GM18907 (cell line): ENCODE measurements around the gene UQCC5.
A peak's percentile ranks its signal among the peaks of the same experiment; 100 is the strongest.

Source experiments
- ATAC-seq: cut with Tn5 transposase; IDR thresholded peaks from one replicate; pipeline ENCODE4 v1.9.1; 2021; ENCODE audit warnings: mild to moderate bottlenecking, moderate library complexity; ENCODE audit not compliant: unreplicated experiment

UQCC5 gene

GRCh38 chr3:52536369-52537164 is at the start of gene UQCC5:
TSS of gene UQCC5 (plus strand) at chr3:52536605. CDS start at chr3:52536756, 151 bp downstream.
- peak; percentile 82 for ATAC-seq

GRCh38 chr3:52487050-52487787 is 49.2 kb upstream of the UQCC5 start:
- no peak for ATAC-seq

GRCh38 chr3:52487788-52488691 is 48.4 kb upstream of the UQCC5 start:
- ATAC-seq: no peak

- ATAC-seq: no peak
Observed at GRCh38 chr3:52488746-52489145, 47.7 kb upstream of the UQCC5 start.

GRCh38 chr3:52489453-52489852 is 47.0 kb upstream of the UQCC5 start:
- no peak for ATAC-seq

GRCh38 chr3:52490035-52490938 is 46.1 kb upstream of the UQCC5 start:
- no peak for ATAC-seq

- no peak for ATAC-seq
Observed at GRCh38 chr3:52490939-52491526, 45.4 kb upstream of the UQCC5 start.

GRCh38 chr3:52492059-52492458 is 44.3 kb upstream of the UQCC5 start:
- ATAC-seq: no peak

GRCh38 chr3:52493232-52494017 is 43.0 kb upstream of the UQCC5 start:
- ATAC-seq: no peak

- no peak for ATAC-seq
Observed at GRCh38 chr3:52494445-52494844, 42.0 kb upstream of the UQCC5 start.

GRCh38 chr3:52494886-52495495 is 41.4 kb upstream of the UQCC5 start, which contains the start of gene STAB1:
TSS of gene STAB1 (plus strand) at chr3:52495338. CDS start at chr3:52495414, 76 bp downstream.
- ATAC-seq: no peak

- no peak for ATAC-seq
Observed at GRCh38 chr3:52495777-52496602, 40.4 kb upstream of the UQCC5 start.

- no peak for ATAC-seq
Observed at GRCh38 chr3:52498137-52499054, 38.0 kb upstream of the UQCC5 start.

GRCh38 chr3:52501046-52501445 is 35.4 kb upstream of the UQCC5 start:
- no peak for ATAC-seq

GRCh38 chr3:52502001-52502400 is 34.4 kb upstream of the UQCC5 start:
- no peak for ATAC-seq

GRCh38 chr3:52502808-52503350 is 33.5 kb upstream of the UQCC5 start:
- no peak for ATAC-seq
